AG04449 (cell line): ENCODE measurements around the gene CNNM4.
A peak's percentile ranks its signal among the peaks of the same experiment; 100 is the strongest.

ENCODE experiments used
- CTCF ChIA-PET: fragments of 350-600 bp; formaldehyde crosslinking; extraction: SDS; loops from one replicate; lab custom pipeline; 2021; ENCODE audit warnings: antibody characterized with exemption; lab: Yijun Ruan, JAX
- POLR2A ChIA-PET: fragments of 400-600, 350-600 bp; formaldehyde crosslinking; extraction: SDS; loops from one replicate; lab custom pipeline; 2020; ENCODE audit warnings: antibody characterized with exemption, inconsistent platforms; lab: Yijun Ruan, JAX
- DNase-seq: peaks from one replicate; pipeline ENCODE4 v3.0.0-alpha.2; 2010; ENCODE audit warnings: low read depth, low spot score
- H3K4me3 ChIP-seq: 2 replicates; pipeline ENCODE4 v1.5.1; 2011; ENCODE audit warnings: low read depth, mild to moderate bottlenecking, control low read depth, low read length
- TF ChIP-seq, protein P1 (sequence below): IDR thresholded peaks from one replicate; pipeline ENCODE4 v1.5.1; 2011; ENCODE audit warnings: mild to moderate bottlenecking, moderate library complexity, low read length, control low read depth, inconsistent platforms; ENCODE audit not compliant: insufficient read depth; ENCODE audit errors: missing control alignments

Gene CNNM4

GRCh38 chr2:96822786-96823185 lies 62.1 kb downstream of the CNNM4 start:
- ChIA-PET CTCF (interaction anchor here (1.2 to 2.0 kb wide), 2 partner anchors 14 to 62 kb away, joined by 3 to 6 read pairs; partner anchors contain the start of gene CNNM4), POLR2A (no interaction called here)
- no peak for DNase-seq
- no peak overlapping the region for H3K4me3 ChIP-seq
- TF ChIP-seq, protein P1, sequence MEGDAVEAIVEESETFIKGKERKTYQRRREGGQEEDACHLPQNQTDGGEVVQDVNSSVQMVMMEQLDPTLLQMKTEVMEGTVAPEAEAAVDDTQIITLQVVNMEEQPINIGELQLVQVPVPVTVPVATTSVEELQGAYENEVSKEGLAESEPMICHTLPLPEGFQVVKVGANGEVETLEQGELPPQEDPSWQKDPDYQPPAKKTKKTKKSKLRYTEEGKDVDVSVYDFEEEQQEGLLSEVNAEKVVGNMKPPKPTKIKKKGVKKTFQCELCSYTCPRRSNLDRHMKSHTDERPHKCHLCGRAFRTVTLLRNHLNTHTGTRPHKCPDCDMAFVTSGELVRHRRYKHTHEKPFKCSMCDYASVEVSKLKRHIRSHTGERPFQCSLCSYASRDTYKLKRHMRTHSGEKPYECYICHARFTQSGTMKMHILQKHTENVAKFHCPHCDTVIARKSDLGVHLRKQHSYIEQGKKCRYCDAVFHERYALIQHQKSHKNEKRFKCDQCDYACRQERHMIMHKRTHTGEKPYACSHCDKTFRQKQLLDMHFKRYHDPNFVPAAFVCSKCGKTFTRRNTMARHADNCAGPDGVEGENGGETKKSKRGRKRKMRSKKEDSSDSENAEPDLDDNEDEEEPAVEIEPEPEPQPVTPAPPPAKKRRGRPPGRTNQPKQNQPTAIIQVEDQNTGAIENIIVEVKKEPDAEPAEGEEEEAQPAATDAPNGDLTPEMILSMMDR: no peak

DNA sequence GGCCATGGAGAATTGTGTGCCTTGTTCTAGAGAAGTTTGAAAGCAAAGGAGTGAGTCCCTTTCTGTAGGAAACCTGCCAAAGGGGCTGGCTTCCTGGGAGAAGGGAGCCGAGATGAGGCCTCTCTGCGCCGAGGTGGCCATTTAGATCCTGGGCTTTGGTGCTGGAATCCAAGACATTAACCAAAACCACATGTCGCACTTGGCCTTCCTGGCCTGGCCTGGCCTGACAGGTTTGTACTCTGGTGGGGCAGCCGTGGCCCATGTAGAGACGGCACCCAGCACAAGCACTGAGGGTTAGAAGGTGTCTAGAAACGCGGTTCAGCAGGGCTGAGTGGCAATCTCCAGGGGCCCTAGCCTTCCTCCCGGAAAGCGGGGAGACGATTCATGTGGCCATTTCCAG lies 62.5 kb downstream of the CNNM4 start:
- POLR2A ChIA-PET: no interaction called here
- CTCF ChIA-PET: interaction anchor here (1.0 to 1.5 kb wide), 2 partner anchors 35 to 38 kb away, joined by 3 to 7 read pairs; partner anchors contain the start of gene ANKRD39
- no peak for DNase-seq
- H3K4me3 ChIP-seq: no peak overlapping the region
- TF ChIP-seq, protein P1: no peak

GRCh38 chr2:96824079-96824870 lies 63.6 kb downstream of the CNNM4 start:
- TF ChIP-seq, protein P1: no peak
- no peak overlapping the region for H3K4me3 ChIP-seq
- ChIA-PET POLR2A (interaction anchor here (1.1 kb wide), 1 partner anchor 9 kb away, joined by 4 read pairs; no protein-coding TSS in a partner anchor), CTCF (interaction anchor here (1.0 to 1.5 kb wide), 6 partner anchors 8 to 135 kb away, joined by 3 to 7 read pairs (median 4); partner anchors contain the start of genes ANKRD39 and CNNM3)
- DNase-seq: peak; percentile 44

GRCh38 chr2:96825057-96825456 lies 64.4 kb downstream of the CNNM4 start:
- H3K4me3 ChIP-seq: no peak overlapping the region
- TF ChIP-seq, protein P1: no peak
- POLR2A ChIA-PET: interaction anchor here (1.1 kb wide), 1 partner anchor 8 kb away, joined by 4 read pairs; no protein-coding TSS in a partner anchor
- CTCF ChIA-PET: interaction anchor here (1.0 to 1.5 kb wide), 5 partner anchors 9 to 134 kb away, joined by 3 to 7 read pairs (median 4); partner anchors contain the start of genes ANKRD39 and CNNM3
- no peak for DNase-seq

GRCh38 chr2:96826546-96827278 lies 66.0 kb downstream of the CNNM4 start:
- ChIA-PET CTCF (interaction anchor here (1.1 kb wide), 1 partner anchor 124 kb away, joined by 3 read pairs; no protein-coding TSS in a partner anchor), POLR2A (no interaction called here)
- no peak for DNase-seq

More at GRCh38 chr2:96826546-96827278, 66.0 kb downstream of the CNNM4 start:
- TF ChIP-seq, protein P1: no peak
- H3K4me3 ChIP-seq: no peak overlapping the region
